Heart left ventricle (tissue), 13 donors: ENCODE measurements around the gene CACNB1.

Source experiments
- CTCF ChIP-seq, 12 donors: fragments of 200-600 bp; sonication (generic) in 4 of 12; IDR thresholded peaks; one replicate each; pipeline versions ENCODE4 v1.5.0 to v1.8.0; 2018 to 2022; ENCODE audit warnings: antibody characterized with exemption in 12 of 12, mild to moderate bottlenecking in 5 of 12
- POLR2A ChIP-seq, 2 donors: fragments of 450-650 bp; IDR thresholded peaks; one replicate each; pipeline ENCODE4 v1.6.1; 2017; ENCODE audit warnings: antibody characterized with exemption in 2 of 2, mild to moderate bottlenecking in 2 of 2, moderate library complexity in 2 of 2
- donor health status: ischemic (EF 13 %, LVEDD 7.1; RV severe dilation, severe dysfunction).
- donor health status: DM: no; HTN: yes; CAD: no.
- donor health status: DM: no; HTN: no; CAD: no.
- donor health status: ischemic (EF 25% LVEDD 6.9; RV normal size, moderate dysfunction).
- donor health status: ischemic (EF 25% LVEDD 5.7; RV mildly dilated, moderate dysfunction).
- donor health status: ischemic (EF 35%, LVEDD 5.7; RV mildly dilated, moderate dysfunction).
- donor health status: nonischemic (EF 11% LVEDD 7.7; RV severe dilation, severe dysfunction).
- donor health status: DM: yes; HTN: yes; CAD: no.
- donor health status: PGD.
- donor health status: ischemic (EF 29% LVEDD 5.4; RV normal size, mild dysfunction).
- donor health status: nonischemic (EF 23%, LVEDD 6.1; RV moderate dilation, normal function).

DNA sequence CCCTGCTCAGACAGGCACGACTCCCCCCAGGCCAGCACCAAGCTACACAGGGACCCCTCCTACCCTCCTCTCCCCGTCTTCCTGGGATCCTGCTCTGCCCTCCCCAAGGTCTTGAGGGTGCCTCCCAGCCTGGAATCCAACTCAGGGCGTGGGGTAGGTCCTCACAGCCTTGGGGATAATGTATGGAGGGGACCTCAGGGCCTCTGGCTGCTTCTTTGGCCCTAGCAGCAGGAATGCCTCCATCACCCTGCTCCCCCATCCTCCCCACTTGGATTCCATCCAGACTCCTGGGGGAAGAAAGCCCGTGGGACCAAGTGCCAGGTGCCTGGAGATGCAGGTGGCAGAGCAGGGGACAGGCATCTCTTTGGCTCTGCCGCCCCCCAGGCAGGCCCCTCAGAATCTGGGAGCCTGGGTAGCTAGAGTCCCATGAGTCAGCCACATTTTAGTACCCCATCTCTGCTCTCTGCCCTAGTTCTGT is 39.0 kb upstream of the CACNB1 start:
- TF ChIP-seq CTCF (IDR thresholded peaks at IDR 0.05): no peak
- TF ChIP-seq POLR2A (IDR thresholded peaks at IDR 0.05): no peak
